DMS53 treated with DMSO at 0.1 percent for 48 hours (cell line): ENCODE results near the gene ETS2.

ENCODE experiments used
- DNase-seq: peaks from one replicate; lab custom pipeline; 2025; ENCODE audit not compliant: unreplicated experiment; lab: John Stamatoyannopoulos, UW

Gene ETS2

GRCh38 chr21:38777531-38777930 is 28.2 kb upstream of the ETS2 start:
- DNase-seq: no peak

GRCh38 chr21:38780879-38781278 is 24.9 kb upstream of the ETS2 start:
- no peak for DNase-seq

GRCh38 chr21:38784458-38785266 is 21.1 kb upstream of the ETS2 start:
- no peak for DNase-seq

- DNase-seq: no peak
Observed at GRCh38 chr21:38785483-38785882, 20.2 kb upstream of the ETS2 start.

- no peak for DNase-seq
Observed at GRCh38 chr21:38787016-38787415, 18.7 kb upstream of the ETS2 start.

- peak; percentile 83 for DNase-seq
Observed at GRCh38 chr21:38787461-38788274, 18.1 kb upstream of the ETS2 start.

- DNase-seq: no peak
Observed at GRCh38 chr21:38788275-38788905, 17.3 kb upstream of the ETS2 start.

- DNase-seq: no peak
Observed at GRCh38 chr21:38789275-38789674, 16.5 kb upstream of the ETS2 start.

- no peak for DNase-seq
Observed at GRCh38 chr21:38790059-38790458, 15.7 kb upstream of the ETS2 start.

- no peak for DNase-seq
Observed at GRCh38 chr21:38790961-38791360, 14.8 kb upstream of the ETS2 start.

- DNase-seq: no peak
Observed at GRCh38 chr21:38792676-38793459, 12.9 kb upstream of the ETS2 start.

GRCh38 chr21:38793926-38794713 is 11.6 kb upstream of the ETS2 start:
- DNase-seq: peak; percentile 83

GRCh38 chr21:38794978-38795377 is 10.8 kb upstream of the ETS2 start:
- no peak for DNase-seq

GRCh38 chr21:38795475-38795874 is 10.3 kb upstream of the ETS2 start:
- no peak for DNase-seq

- DNase-seq: no peak
Observed at GRCh38 chr21:38796424-38796823, 9.3 kb upstream of the ETS2 start.

- peak; percentile 45 for DNase-seq
Observed at GRCh38 chr21:38797470-38797869, 8.3 kb upstream of the ETS2 start.

GRCh38 chr21:38798081-38798480 is 7.6 kb upstream of the ETS2 start:
- no peak for DNase-seq

- DNase-seq: no peak
Observed at GRCh38 chr21:38798481-38798882, 7.2 kb upstream of the ETS2 start.

- no peak for DNase-seq
Observed at GRCh38 chr21:38800046-38800758, 5.5 kb upstream of the ETS2 start.
